ENCODE data around the gene EREG. TPM values are rescaled to one million over a fixed set of nuclear protein-coding genes. Genes with fewer than 3 reads are reported as not detected.

The EREG gene
- total RNA-seq, 2 experiments from 2014 or later = not detected

DNA sequence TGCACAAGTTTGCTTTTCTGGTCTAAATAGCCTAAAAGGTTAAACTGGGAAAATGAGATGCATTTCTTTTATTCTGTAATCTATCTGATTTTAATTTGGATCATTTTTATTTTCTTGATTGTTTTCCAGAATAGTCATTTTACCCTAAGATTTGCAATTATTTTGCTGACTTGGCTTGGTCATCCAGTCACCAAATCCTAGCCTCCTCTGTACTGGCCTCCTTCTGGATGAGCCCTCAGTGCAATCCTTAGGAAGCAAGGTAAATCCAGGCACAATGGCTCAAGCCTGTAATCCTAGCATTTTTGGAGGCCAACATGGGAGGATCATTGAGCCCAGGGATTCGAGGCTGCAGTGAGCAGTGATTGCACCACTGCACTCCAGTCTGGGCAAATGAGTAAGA lies 9.2 kb downstream of the EREG start:
- no peaks in the 10 kb centered on the region for H4K20me1 ChIP-seq (ENCODE audit: insufficient read depth, low read length)
- H3K4me2 ChIP-seq (ENCODE audit: low read length) = no peak overlapping the region
- H3K4me1 ChIP-seq (ENCODE audit: insufficient read depth, low read length, poor library complexity, severe bottlenecking) = no peaks in the 10 kb centered on the region
- H3K27ac ChIP-seq (ENCODE audit: low read depth, low read length, poor library complexity, severe bottlenecking) = no peak overlapping the region
- ChIA-PET POLR2A (interaction anchor here (0.6 kb wide), 1 partner anchor 78 kb away, joined by 3 read pairs; no protein-coding TSS in a partner anchor), CTCF (ENCODE audit: unreplicated experiment) (no interaction called here)
- H3K36me3 ChIP-seq (ENCODE audit: insufficient read depth, low read length) = no peaks in the 10 kb centered on the region
- DNase-seq (ENCODE audit: low spot score) = no peak
- no peaks in the 10 kb centered on the region for H3K9me3 ChIP-seq (ENCODE audit: low read length)
- no peak overlapping the region for H3K4me3 ChIP-seq (ENCODE audit: low read depth, low read length, poor library complexity, severe bottlenecking)
- no peak overlapping the region for H2AFZ ChIP-seq (ENCODE audit: low read length)
- no TSS peak for BruUV-seq (replicated peaks)
- H3K9me2 ChIP-seq (ENCODE audit: insufficient read depth, low read length) = no peaks in the 10 kb centered on the region
- intact Hi-C loops (cut with micrococcal nuclease; ENCODE audit: unreplicated experiment) = no loop called here
- H3K79me2 ChIP-seq (ENCODE audit: insufficient read depth, low read depth, low read length) = no peaks in the 10 kb centered on the region
- TF ChIP-seq, protein P1, sequence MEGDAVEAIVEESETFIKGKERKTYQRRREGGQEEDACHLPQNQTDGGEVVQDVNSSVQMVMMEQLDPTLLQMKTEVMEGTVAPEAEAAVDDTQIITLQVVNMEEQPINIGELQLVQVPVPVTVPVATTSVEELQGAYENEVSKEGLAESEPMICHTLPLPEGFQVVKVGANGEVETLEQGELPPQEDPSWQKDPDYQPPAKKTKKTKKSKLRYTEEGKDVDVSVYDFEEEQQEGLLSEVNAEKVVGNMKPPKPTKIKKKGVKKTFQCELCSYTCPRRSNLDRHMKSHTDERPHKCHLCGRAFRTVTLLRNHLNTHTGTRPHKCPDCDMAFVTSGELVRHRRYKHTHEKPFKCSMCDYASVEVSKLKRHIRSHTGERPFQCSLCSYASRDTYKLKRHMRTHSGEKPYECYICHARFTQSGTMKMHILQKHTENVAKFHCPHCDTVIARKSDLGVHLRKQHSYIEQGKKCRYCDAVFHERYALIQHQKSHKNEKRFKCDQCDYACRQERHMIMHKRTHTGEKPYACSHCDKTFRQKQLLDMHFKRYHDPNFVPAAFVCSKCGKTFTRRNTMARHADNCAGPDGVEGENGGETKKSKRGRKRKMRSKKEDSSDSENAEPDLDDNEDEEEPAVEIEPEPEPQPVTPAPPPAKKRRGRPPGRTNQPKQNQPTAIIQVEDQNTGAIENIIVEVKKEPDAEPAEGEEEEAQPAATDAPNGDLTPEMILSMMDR (conservative IDR thresholded peaks at IDR 0.05; ENCODE audit: low read length) = no peak

- ChIA-PET POLR2A (no interaction called here), CTCF (ENCODE audit: unreplicated experiment) (no interaction called here)
- H3K27ac ChIP-seq (ENCODE audit: low read depth, low read length, poor library complexity, severe bottlenecking) = no peak overlapping the region
- H3K4me2 ChIP-seq (ENCODE audit: low read length) = no peak overlapping the region
- no peak overlapping the region for H3K4me3 ChIP-seq (ENCODE audit: low read depth, low read length, poor library complexity, severe bottlenecking)
- no peak for DNase-seq (ENCODE audit: low spot score)
- H3K36me3 ChIP-seq (ENCODE audit: insufficient read depth, low read length) = no peaks in the 10 kb centered on the region
- no peaks in the 10 kb centered on the region for H3K9me3 ChIP-seq (ENCODE audit: low read length)
- TF ChIP-seq, protein P1 (conservative IDR thresholded peaks at IDR 0.05; ENCODE audit: low read length) = no peak
- TF ChIP-seq EZH2phosphoT487 (IDR thresholded peaks at IDR 0.05; ENCODE audit: borderline replicate concordance, low read depth, low read length) = no peak
- no peaks in the 10 kb centered on the region for H4K20me1 ChIP-seq (ENCODE audit: insufficient read depth, low read length)
- H2AFZ ChIP-seq (ENCODE audit: low read length) = no peak overlapping the region
- no peaks in the 10 kb centered on the region for H3K79me2 ChIP-seq (ENCODE audit: insufficient read depth, low read depth, low read length)
- intact Hi-C loops (cut with micrococcal nuclease; ENCODE audit: unreplicated experiment) = loop anchor here (5.0 kb wide), 1 partner anchor 158 kb away; no protein-coding TSS in a partner anchor
- no TSS peak for BruUV-seq (replicated peaks)
- H3K4me1 ChIP-seq (ENCODE audit: insufficient read depth, low read length, poor library complexity, severe bottlenecking) = no peaks in the 10 kb centered on the region
- no peaks in the 10 kb centered on the region for H3K9me2 ChIP-seq (ENCODE audit: insufficient read depth, low read length)
These were observed 9.8 kb downstream of the EREG start for GRCh38 chr4:74374561-74375327.

- intact Hi-C loops (cut with micrococcal nuclease; ENCODE audit: unreplicated experiment) = loop anchor here (5.0 kb wide), 1 partner anchor 156 kb away; no protein-coding TSS in a partner anchor
- ChIA-PET CTCF (ENCODE audit: unreplicated experiment) (no interaction called here), POLR2A (interaction anchor here (0.7 kb wide), 2 partner anchors 32 to 292 kb away, joined by 3 read pairs; no protein-coding TSS in a partner anchor)
- no TSS peak for BruUV-seq (replicated peaks)
- Histone ChIP-seq H3K36me3 (ENCODE audit: insufficient read depth, low read length) (no peaks in the 10 kb centered on the region), H3K4me1 (ENCODE audit: insufficient read depth, low read length, poor library complexity, severe bottlenecking) (no peaks in the 10 kb centered on the region), H4K20me1 (ENCODE audit: insufficient read depth, low read length) (no peaks in the 10 kb centered on the region), H2AFZ (ENCODE audit: low read length) (no peak overlapping the region), H3K9me2 (ENCODE audit: insufficient read depth, low read length) (no peaks in the 10 kb centered on the region), H3K79me2 (ENCODE audit: insufficient read depth, low read depth, low read length) (no peaks in the 10 kb centered on the region), H3K4me2 (ENCODE audit: low read length) (no peak overlapping the region), H3K4me3 (ENCODE audit: low read depth, low read length, poor library complexity, severe bottlenecking) (no peak overlapping the region), H3K9me3 (ENCODE audit: low read length) (no peaks in the 10 kb centered on the region), H3K27ac (ENCODE audit: low read depth, low read length, poor library complexity, severe bottlenecking) (no peak overlapping the region)
- DNase-seq (ENCODE audit: low spot score) = no peak
- no peak for TF ChIP-seq EZH2phosphoT487 (IDR thresholded peaks at IDR 0.05; ENCODE audit: borderline replicate concordance, low read depth, low read length)
- TF ChIP-seq, protein P1 (conservative IDR thresholded peaks at IDR 0.05; ENCODE audit: low read length) = no peak
These were observed 11.0 kb downstream of the EREG start for GRCh38 chr4:74375824-74376426.
